IPS-18a (cell line): ENCODE results near the gene ZNF366.
A peak's percentile ranks its signal among the peaks of the same experiment; 100 is the strongest.

Experiments used
- H3K27ac ChIP-seq: one replicate; pipeline ENCODE4 v1.5.1; 2013; ENCODE audit warnings: low read length
- H3K27me3 ChIP-seq: one replicate; pipeline ENCODE4 v1.6.1; 2013; ENCODE audit warnings: mild to moderate bottlenecking, low read length; ENCODE audit not compliant: control insufficient read depth, insufficient read depth
- H3K36me3 ChIP-seq: one replicate; pipeline ENCODE4 v1.6.1; 2013; ENCODE audit warnings: low read depth, low read length; ENCODE audit not compliant: control insufficient read depth
- H3K4me1 ChIP-seq: one replicate; pipeline ENCODE4 v1.6.1; 2013; ENCODE audit warnings: low read depth, low read length; ENCODE audit not compliant: control insufficient read depth
- H3K4me3 ChIP-seq: one replicate; pipeline ENCODE4 v1.5.1; 2013; ENCODE audit warnings: low read length
- H3K9ac ChIP-seq: one replicate; pipeline ENCODE4 v1.6.1; 2013; ENCODE audit warnings: mild to moderate bottlenecking, low read length, moderate library complexity
- H3K9me3 ChIP-seq: one replicate; pipeline ENCODE4 v1.6.1; 2013; ENCODE audit warnings: low read depth, low read length; ENCODE audit not compliant: control insufficient read depth

The ZNF366 gene

DNA sequence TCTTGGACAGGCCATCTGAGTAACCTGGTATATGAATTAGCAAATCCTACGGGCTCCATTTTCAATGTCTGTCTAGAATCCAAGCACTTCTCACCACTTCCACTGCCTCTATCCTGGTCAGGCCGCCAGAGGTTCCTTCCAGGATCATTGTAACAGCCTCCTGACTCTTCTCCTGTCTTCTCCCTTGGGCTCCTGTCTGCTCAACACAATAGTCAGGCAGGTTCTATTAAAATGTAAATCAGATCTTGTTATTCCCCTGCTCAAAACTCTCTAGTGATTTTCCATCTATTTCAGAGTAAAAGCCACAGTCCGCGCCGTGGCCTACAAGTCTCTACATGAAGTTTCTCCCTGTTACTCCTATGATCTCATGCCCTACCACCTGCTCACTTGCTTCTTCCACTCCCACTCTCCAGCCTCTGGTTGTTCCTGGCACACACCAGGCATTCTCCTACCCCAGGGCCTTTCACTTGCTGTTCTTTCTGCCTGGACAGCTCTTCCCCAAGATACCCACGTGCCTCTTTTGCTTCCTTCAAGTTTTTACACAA lies 21.7 kb downstream of the ZNF366 start:
- Histone ChIP-seq H3K4me3 (no peak overlapping the region), H3K4me1 (peaks cover 15% of the 10 kb centered on the region), H3K9ac (peak overlapping the region; percentile 47), H3K36me3 (no peaks in the 10 kb centered on the region), H3K9me3 (no peaks in the 10 kb centered on the region), H3K27ac (peak overlapping the region; percentile 48), H3K27me3 (no peaks in the 10 kb centered on the region)

DNA sequence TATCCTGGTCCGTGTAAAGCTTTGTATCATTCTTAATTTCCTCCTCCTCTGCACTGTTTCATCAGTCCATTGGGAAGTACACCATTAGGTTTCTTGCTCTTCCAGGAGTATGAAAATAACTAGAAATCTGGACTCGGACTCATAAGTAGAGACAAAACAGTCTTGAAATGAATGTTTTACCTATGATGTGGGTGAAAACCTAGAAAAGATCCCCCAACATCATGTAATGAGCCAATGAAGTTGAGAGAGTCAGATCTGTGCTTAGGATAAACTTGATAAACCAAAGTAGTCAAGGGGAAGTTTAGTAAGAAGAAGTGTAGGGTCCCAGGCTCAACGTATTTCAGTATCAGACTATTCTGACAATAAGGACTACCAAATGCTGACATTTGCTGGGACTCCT lies 25.2 kb downstream of the ZNF366 start:
- peaks cover 15% of the 10 kb centered on the region for H3K4me1 ChIP-seq
- no peak overlapping the region for H3K9ac ChIP-seq
- no peak overlapping the region for H3K4me3 ChIP-seq
- H3K27ac ChIP-seq: no peak overlapping the region
- no peaks in the 10 kb centered on the region for H3K36me3 ChIP-seq
- H3K9me3 ChIP-seq: no peaks in the 10 kb centered on the region
- no peaks in the 10 kb centered on the region for H3K27me3 ChIP-seq

DNA sequence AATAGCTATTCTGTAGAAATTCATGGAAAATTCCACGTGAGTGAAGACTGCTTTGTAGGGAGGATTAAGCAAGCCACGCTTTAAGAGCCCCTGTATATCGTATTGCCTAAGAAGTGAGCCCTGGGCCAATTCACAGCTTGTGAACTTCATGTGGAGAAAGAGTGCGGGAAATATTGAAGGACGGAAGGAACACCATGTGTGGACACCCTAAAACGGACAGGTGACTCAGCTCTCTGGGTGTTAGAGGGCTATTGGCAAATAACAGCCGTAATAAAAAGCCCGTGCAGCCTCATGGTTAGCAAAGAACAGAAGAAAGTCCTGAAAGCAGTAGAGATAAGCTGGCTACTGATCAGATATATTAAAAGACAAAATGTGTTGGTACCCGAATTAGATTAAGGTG lies 26.4 kb downstream of the ZNF366 start:
- H3K9ac ChIP-seq: no peak overlapping the region
- H3K4me1 ChIP-seq: peaks cover 11% of the 10 kb centered on the region
- H3K27me3 ChIP-seq: no peaks in the 10 kb centered on the region
- H3K36me3 ChIP-seq: no peaks in the 10 kb centered on the region
- H3K27ac ChIP-seq: no peak overlapping the region
- H3K4me3 ChIP-seq: no peak overlapping the region
- H3K9me3 ChIP-seq: no peaks in the 10 kb centered on the region

GRCh38 chr5:72479921-72480320 lies 27.3 kb downstream of the ZNF366 start:
- Histone ChIP-seq H3K36me3 (no peaks in the 10 kb centered on the region), H3K9ac (no peak overlapping the region), H3K27ac (no peak overlapping the region), H3K4me3 (no peak overlapping the region), H3K27me3 (no peaks in the 10 kb centered on the region), H3K4me1 (peaks cover 1% of the 10 kb centered on the region), H3K9me3 (no peaks in the 10 kb centered on the region)

DNA sequence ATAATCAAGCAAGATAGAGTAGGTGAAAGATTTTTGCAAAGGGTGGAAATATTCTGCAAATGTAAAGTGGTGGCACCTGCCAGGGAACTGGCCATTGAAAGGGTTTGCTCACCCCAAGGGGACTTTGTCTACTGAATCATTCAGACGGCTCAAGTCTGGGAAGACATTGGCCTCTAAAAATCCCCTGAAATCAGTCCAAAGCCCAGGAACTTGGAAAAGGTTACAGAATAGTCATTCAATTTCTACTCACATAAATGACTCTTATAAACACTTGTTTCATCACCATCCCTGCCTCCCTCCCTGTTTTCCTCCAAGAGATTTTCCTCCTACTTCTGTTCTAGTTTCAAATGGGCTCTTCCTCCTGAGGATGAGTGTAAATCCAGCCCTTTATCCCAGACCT lies 28.5 kb downstream of the ZNF366 start:
- Histone ChIP-seq H3K9ac (no peak overlapping the region), H3K4me1 (no peaks in the 10 kb centered on the region), H3K36me3 (no peaks in the 10 kb centered on the region), H3K27ac (no peak overlapping the region), H3K4me3 (no peak overlapping the region), H3K27me3 (no peaks in the 10 kb centered on the region), H3K9me3 (no peaks in the 10 kb centered on the region)

DNA sequence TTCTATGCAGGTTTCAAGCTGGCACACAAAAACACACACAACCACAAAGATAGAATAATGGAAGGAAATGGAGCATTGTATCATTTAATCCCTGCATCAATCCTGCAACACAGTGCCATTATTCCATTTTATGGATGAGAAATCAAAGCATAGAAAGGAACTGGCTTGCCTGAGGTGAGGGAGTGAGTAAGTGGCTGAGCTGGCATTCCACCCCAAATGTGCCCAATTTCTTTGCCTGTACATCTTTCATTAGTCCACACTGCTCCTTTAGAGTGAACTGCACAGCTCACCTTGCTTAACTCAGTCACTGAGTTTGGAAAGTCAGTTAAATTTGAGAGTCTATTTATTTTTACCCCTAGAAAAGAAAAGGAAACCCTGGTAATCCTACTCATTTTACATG lies 28.9 kb downstream of the ZNF366 start:
- H3K36me3 ChIP-seq: no peaks in the 10 kb centered on the region
- no peak overlapping the region for H3K4me3 ChIP-seq
- H3K4me1 ChIP-seq: no peaks in the 10 kb centered on the region
- H3K9ac ChIP-seq: no peak overlapping the region
- H3K27me3 ChIP-seq: no peaks in the 10 kb centered on the region
- no peaks in the 10 kb centered on the region for H3K9me3 ChIP-seq
- no peak overlapping the region for H3K27ac ChIP-seq

GRCh38 chr5:72477644-72478043 lies 29.6 kb downstream of the ZNF366 start:
- Histone ChIP-seq H3K4me3 (no peak overlapping the region), H3K9me3 (no peaks in the 10 kb centered on the region), H3K27me3 (no peaks in the 10 kb centered on the region), H3K9ac (no peak overlapping the region), H3K36me3 (no peaks in the 10 kb centered on the region), H3K4me1 (no peaks in the 10 kb centered on the region), H3K27ac (no peak overlapping the region)

GRCh38 chr5:72477176-72477575 lies 30.0 kb downstream of the ZNF366 start:
- Histone ChIP-seq H3K9ac (no peak overlapping the region), H3K4me1 (no peaks in the 10 kb centered on the region), H3K36me3 (no peaks in the 10 kb centered on the region), H3K27ac (no peak overlapping the region), H3K4me3 (no peak overlapping the region), H3K27me3 (no peaks in the 10 kb centered on the region), H3K9me3 (no peaks in the 10 kb centered on the region)

DNA sequence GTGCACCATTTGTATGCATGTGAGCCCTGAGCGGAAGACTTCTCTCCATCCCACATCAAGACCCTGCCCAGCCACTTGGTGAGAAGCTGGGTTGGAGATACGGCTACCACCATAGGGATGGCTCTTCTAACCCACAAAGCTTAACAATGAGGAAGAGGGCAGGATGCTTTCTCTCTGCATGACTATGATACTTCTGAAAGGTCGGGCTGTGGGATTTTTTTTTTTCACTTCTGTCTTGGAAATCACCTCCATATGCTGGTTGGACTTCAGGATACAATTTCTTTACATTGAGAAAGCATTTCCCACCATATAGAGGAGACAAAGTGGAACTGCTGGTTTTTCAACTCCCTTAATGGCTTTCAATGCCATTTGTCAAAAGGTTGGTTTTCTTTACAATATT lies 30.5 kb downstream of the ZNF366 start:
- H3K4me3 ChIP-seq: no peak overlapping the region
- no peaks in the 10 kb centered on the region for H3K9me3 ChIP-seq

GRCh38 chr5:72476275-72476674 lies 30.9 kb downstream of the ZNF366 start:
- Histone ChIP-seq H3K4me3 (no peak overlapping the region), H3K27ac (no peak overlapping the region), H3K9me3 (no peaks in the 10 kb centered on the region), H3K4me1 (no peaks in the 10 kb centered on the region), H3K9ac (no peak overlapping the region), H3K36me3 (no peaks in the 10 kb centered on the region), H3K27me3 (no peaks in the 10 kb centered on the region)

More for the DNA sequence above, 30.5 kb downstream of the ZNF366 start:
- Histone ChIP-seq H3K27ac (no peak overlapping the region), H3K27me3 (no peaks in the 10 kb centered on the region), H3K4me1 (no peaks in the 10 kb centered on the region), H3K36me3 (no peaks in the 10 kb centered on the region), H3K9ac (no peak overlapping the region)

GRCh38 chr5:72474516-72474915 lies 32.7 kb downstream of the ZNF366 start:
- Histone ChIP-seq H3K9ac (no peak overlapping the region), H3K27ac (no peak overlapping the region), H3K9me3 (no peaks in the 10 kb centered on the region), H3K36me3 (no peaks in the 10 kb centered on the region), H3K27me3 (no peaks in the 10 kb centered on the region), H3K4me1 (no peaks in the 10 kb centered on the region), H3K4me3 (no peak overlapping the region)

DNA sequence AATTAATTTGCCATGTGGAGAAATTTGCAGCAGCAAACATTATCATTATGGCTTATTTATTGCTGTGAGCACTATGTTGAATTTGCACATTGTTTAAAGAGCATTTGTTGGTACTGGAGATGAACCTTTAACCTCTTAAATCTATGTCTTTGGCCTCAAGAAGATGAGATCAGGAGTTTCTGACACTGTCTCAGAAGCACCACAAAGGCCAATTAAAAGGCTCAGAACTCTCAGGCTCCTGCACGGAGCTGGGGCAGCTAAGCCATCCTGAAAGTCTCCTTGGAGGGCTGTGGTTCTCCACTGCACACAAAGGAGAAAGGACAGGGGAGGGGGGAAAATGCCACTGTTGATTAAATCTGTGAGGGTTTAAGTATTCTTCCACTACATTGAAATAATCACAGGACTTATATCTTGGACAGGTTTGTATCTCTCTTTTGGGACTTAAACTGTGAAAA lies 33.1 kb downstream of the ZNF366 start:
- Histone ChIP-seq H3K27ac (no peak overlapping the region), H3K27me3 (no peaks in the 10 kb centered on the region), H3K4me3 (no peak overlapping the region), H3K9ac (no peak overlapping the region), H3K36me3 (no peaks in the 10 kb centered on the region), H3K4me1 (no peaks in the 10 kb centered on the region), H3K9me3 (no peaks in the 10 kb centered on the region)
